Measurements from ENCODE around the gene CEP131.

DNA sequence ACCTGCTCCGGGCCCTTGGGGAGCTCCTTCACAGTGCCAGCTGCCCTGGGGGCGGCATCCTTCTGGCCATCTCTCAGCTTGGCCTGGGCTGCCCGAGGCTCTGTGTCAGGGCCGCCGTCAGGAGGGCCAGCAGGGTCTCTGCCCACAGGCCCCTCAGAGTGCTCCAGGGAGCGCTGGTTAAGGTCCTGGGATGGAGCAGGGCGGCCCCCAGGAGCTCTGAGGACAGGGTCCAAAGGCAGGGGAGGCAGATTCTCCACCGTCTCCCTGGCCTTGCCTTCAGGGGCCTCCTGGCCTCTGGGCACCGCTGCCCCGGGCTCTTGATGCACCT lies 23.5 kb upstream of the CEP131 start:
- TF ChIP-seq, protein P1, sequence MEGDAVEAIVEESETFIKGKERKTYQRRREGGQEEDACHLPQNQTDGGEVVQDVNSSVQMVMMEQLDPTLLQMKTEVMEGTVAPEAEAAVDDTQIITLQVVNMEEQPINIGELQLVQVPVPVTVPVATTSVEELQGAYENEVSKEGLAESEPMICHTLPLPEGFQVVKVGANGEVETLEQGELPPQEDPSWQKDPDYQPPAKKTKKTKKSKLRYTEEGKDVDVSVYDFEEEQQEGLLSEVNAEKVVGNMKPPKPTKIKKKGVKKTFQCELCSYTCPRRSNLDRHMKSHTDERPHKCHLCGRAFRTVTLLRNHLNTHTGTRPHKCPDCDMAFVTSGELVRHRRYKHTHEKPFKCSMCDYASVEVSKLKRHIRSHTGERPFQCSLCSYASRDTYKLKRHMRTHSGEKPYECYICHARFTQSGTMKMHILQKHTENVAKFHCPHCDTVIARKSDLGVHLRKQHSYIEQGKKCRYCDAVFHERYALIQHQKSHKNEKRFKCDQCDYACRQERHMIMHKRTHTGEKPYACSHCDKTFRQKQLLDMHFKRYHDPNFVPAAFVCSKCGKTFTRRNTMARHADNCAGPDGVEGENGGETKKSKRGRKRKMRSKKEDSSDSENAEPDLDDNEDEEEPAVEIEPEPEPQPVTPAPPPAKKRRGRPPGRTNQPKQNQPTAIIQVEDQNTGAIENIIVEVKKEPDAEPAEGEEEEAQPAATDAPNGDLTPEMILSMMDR (IDR thresholded peaks at IDR 0.05; ENCODE audit: poor library complexity, severe bottlenecking) = no peak
- TF ChIP-seq EP300 (conservative IDR thresholded peaks at IDR 0.05; ENCODE audit: poor library complexity, severe bottlenecking) (no peak), EZH2 (IDR thresholded peaks at IDR 0.05; ENCODE audit: borderline replicate concordance, insufficient read depth, low read length, poor library complexity, severe bottlenecking) (no peak), TAF1 (IDR thresholded peaks at IDR 0.05; ENCODE audit: low read depth) (no peak), RAD21 (conservative IDR thresholded peaks at IDR 0.05) (no peak), POLR2AphosphoS5 (IDR thresholded peaks at IDR 0.05) (no peak), MXI1 (conservative IDR thresholded peaks at IDR 0.05; ENCODE audit: poor library complexity, severe bottlenecking) (no peak), SMC3 (conservative IDR thresholded peaks at IDR 0.05; ENCODE audit: poor library complexity) (no peak)
- TF ChIP-seq, protein P2, sequence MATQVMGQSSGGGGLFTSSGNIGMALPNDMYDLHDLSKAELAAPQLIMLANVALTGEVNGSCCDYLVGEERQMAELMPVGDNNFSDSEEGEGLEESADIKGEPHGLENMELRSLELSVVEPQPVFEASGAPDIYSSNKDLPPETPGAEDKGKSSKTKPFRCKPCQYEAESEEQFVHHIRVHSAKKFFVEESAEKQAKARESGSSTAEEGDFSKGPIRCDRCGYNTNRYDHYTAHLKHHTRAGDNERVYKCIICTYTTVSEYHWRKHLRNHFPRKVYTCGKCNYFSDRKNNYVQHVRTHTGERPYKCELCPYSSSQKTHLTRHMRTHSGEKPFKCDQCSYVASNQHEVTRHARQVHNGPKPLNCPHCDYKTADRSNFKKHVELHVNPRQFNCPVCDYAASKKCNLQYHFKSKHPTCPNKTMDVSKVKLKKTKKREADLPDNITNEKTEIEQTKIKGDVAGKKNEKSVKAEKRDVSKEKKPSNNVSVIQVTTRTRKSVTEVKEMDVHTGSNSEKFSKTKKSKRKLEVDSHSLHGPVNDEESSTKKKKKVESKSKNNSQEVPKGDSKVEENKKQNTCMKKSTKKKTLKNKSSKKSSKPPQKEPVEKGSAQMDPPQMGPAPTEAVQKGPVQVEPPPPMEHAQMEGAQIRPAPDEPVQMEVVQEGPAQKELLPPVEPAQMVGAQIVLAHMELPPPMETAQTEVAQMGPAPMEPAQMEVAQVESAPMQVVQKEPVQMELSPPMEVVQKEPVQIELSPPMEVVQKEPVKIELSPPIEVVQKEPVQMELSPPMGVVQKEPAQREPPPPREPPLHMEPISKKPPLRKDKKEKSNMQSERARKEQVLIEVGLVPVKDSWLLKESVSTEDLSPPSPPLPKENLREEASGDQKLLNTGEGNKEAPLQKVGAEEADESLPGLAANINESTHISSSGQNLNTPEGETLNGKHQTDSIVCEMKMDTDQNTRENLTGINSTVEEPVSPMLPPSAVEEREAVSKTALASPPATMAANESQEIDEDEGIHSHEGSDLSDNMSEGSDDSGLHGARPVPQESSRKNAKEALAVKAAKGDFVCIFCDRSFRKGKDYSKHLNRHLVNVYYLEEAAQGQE (IDR thresholded peaks at IDR 0.05; ENCODE audit: borderline replicate concordance) = no peak
